Mesenteric fat pad (tissue), 1 donor: Measurements from ENCODE around the gene PDSS2. TPM values are rescaled to one million over a fixed set of nuclear protein-coding genes. Genes with fewer than 3 reads are reported as not detected.

ENCODE experiments used
- total RNA-seq: library from RNA; stranded (reverse); fragmentation: NEBNext Ultra II Directional; extraction: Animal tissue kit (Norgen Biotek cat#: 25700); gene quantifications from one replicate; pipeline ENCODE4 v1.2.1, GENCODE V29; 2021
- donor health status: DM: yes; HTN: yes; CAD: no.

The PDSS2 gene
- total RNA-seq, 1 donor from 2014 or later = 11.5 TPM

Other genes starting within 250 kb of the PDSS2 start
- gene SOBP, start 30.6 kb upstream of the PDSS2 start, total RNA-seq = 11.0 TPM